K562 (cell line): ENCODE results near the gene ANK2. TPM values are rescaled to one million over a fixed set of nuclear protein-coding genes. Genes with fewer than 3 reads are reported as not detected.

Experiments
- ATAC-seq: fragments of 200-7000 bp; cut with Tn5 transposase; 3 replicates; pipeline ENCODE4 v1.9.1; 2020; ENCODE audit warnings: moderate library complexity
- BruUV-seq: library from RNA; stranded (reverse); fragments of 400-500 nt; replicated peaks from 2 replicates; lab custom pipeline; 2021; lab: Mats Ljungman, UMichigan
- CTCF ChIA-PET: fragments of 300-600 bp; formaldehyde crosslinking; extraction: SDS; loops from one replicate; lab custom pipeline; 2021; ENCODE audit warnings: low intra/inter-chr PET ratio; lab: Yijun Ruan, JAX
- POLR2A ChIA-PET: fragments of 300-600, 350-650 bp; sonication (Branson Sonifier 250); formaldehyde crosslinking; extraction: SDS; loops from one replicate; lab custom pipeline; 2021; ENCODE audit warnings: antibody characterized with exemption, inconsistent platforms; lab: Yijun Ruan, JAX
- DNase-seq, 4 experiments: peaks; one replicate each; pipeline versions ENCODE4 v3.0.0 to v3.0.0-alpha.2; 2011 to 2018; ENCODE audit warnings: low spot score in 3 of 4, mixed read lengths in 3 of 4; ENCODE audit errors: extremely low read depth in 1 of 4
- FAIRE-seq: peaks from 2 replicates; lab custom pipeline; 2011; peaks lifted over from hg19 to GRCh38; lab: Jason Lieb, UNC
- H2AFZ ChIP-seq: 2 replicates; pipeline ENCODE4 v1.6.0; 2011; ENCODE audit warnings: low read depth, low read length, control low read depth, inconsistent platforms
- H3K27ac ChIP-seq: fragments of 200-600 bp; 3 replicates; pipeline ENCODE4 v1.8.0; 2011; ENCODE audit warnings: low read depth, mild to moderate bottlenecking, control low read depth, inconsistent platforms, low read length, moderate library complexity, mixed read lengths; ENCODE audit errors: extremely low read depth
- H3K27me3 ChIP-seq, 2 experiments: fragments of 300-600 bp in 1 of 2; 2 replicates in 1 of 2; 3 replicates in 1 of 2; pipeline versions ENCODE4 v1.6.0 to v1.8.0; 2011; ENCODE audit warnings: inconsistent platforms in 2 of 2, low read length in 2 of 2, mild to moderate bottlenecking in 1 of 2, mixed read lengths in 1 of 2, moderate library complexity in 1 of 2; ENCODE audit not compliant: control insufficient read depth in 2 of 2, insufficient read depth in 2 of 2
- H3K36me3 ChIP-seq: fragments of 300-600 bp; 3 replicates; pipeline ENCODE4 v1.8.0; 2011; ENCODE audit warnings: mild to moderate bottlenecking, low read length, inconsistent platforms; ENCODE audit not compliant: control insufficient read depth, insufficient read depth
- H3K4me1 ChIP-seq, 2 experiments: fragments of 200-600 bp in 1 of 2; replicated peaks in 1 of 2; 2 replicates in 1 of 2; 3 replicates in 1 of 2; pipeline versions ENCODE4 v1.5.1 to v1.8.0; 2011; ENCODE audit warnings: inconsistent platforms in 2 of 2, low read length in 2 of 2, mild to moderate bottlenecking in 1 of 2, mixed read lengths in 1 of 2, moderate library complexity in 1 of 2; ENCODE audit not compliant: control insufficient read depth in 2 of 2, insufficient read depth in 2 of 2
- H3K4me2 ChIP-seq: 2 replicates; pipeline ENCODE4 v1.6.1; 2011; ENCODE audit warnings: low read length, control low read depth, inconsistent platforms, mixed read lengths; ENCODE audit not compliant: insufficient read depth
- H3K4me3 ChIP-seq: fragments of 200-600 bp; sonication (generic), shearing (Covaris generic); 2 replicates; pipeline ENCODE4 v1.5.1; 2016; ENCODE audit warnings: control low read depth, inconsistent platforms
- H3K79me2 ChIP-seq: fragments of 200-600 bp; 3 replicates; pipeline ENCODE4 v1.8.0; 2011; ENCODE audit warnings: low read length, inconsistent platforms; ENCODE audit not compliant: control insufficient read depth, insufficient read depth
- H3K9ac ChIP-seq, 2 experiments: 2 replicates each; pipeline versions ENCODE4 v1.6.0 to v1.6.1; 2011; ENCODE audit warnings: low read depth in 2 of 2, low read length in 2 of 2, control low read depth in 1 of 2, inconsistent platforms in 1 of 2, mild to moderate bottlenecking in 1 of 2, mixed read lengths in 1 of 2; ENCODE audit not compliant: insufficient read depth in 1 of 2
- H3K9me1 ChIP-seq: one replicate; pipeline ENCODE4 v1.6.0; 2011; ENCODE audit warnings: inconsistent platforms, mild to moderate bottlenecking, low read length, moderate library complexity; ENCODE audit not compliant: control insufficient read depth, insufficient read depth
- H3K9me3 ChIP-seq: replicated peaks from 2 replicates; pipeline ENCODE4 v1.5.1; 2011; ENCODE audit warnings: low read depth, low read length, inconsistent platforms; ENCODE audit not compliant: control insufficient read depth, insufficient read depth
- H4K20me1 ChIP-seq: replicated peaks from 2 replicates; pipeline ENCODE4 v1.6.1; 2011; ENCODE audit warnings: low read length, inconsistent platforms, mixed read lengths; ENCODE audit not compliant: control insufficient read depth, insufficient read depth
- GABPB2 ChIP-seq: fragments of 250-450 bp; sonication (Bioruptor Pico); conservative IDR thresholded peaks from 2 replicates; pipeline ENCODE4 v1.5.1; 2021; ENCODE audit warnings: mild to moderate bottlenecking
- GTF3C2 ChIP-seq: IDR thresholded peaks from 3 replicates; pipeline ENCODE4 v1.6.1; 2011; ENCODE audit warnings: borderline replicate concordance, mild to moderate bottlenecking, moderate library complexity; ENCODE audit not compliant: insufficient read length; ENCODE audit errors: extremely low read depth
- MCM2 ChIP-seq: fragments of 450-650 bp; IDR thresholded peaks from 2 replicates; pipeline ENCODE4 v1.6.1; 2017; ENCODE audit warnings: low read depth, mild to moderate bottlenecking
- MECOM ChIP-seq: fragments of 250-450 bp; sonication (Bioruptor Pico); IDR thresholded peaks from 2 replicates; pipeline ENCODE4 v1.8.0; 2022; ENCODE audit warnings: inconsistent platforms
- SMAD3 ChIP-seq: fragments of 450-650 bp; formaldehyde crosslinking; conservative IDR thresholded peaks from 2 replicates; pipeline ENCODE4 v1.4.0; 2020; ENCODE audit warnings: mild to moderate bottlenecking
- ZBTB7A ChIP-seq: IDR thresholded peaks from 2 replicates; pipeline ENCODE4 v1.6.1; 2011; ENCODE audit warnings: low read depth, mild to moderate bottlenecking, low read length, moderate library complexity, borderline replicate concordance; ENCODE audit not compliant: control insufficient read depth
- ZNF133 ChIP-seq: fragments of 250-450 bp; sonication (Bioruptor Pico); IDR thresholded peaks from 2 replicates; pipeline ENCODE4 v1.4.0; 2020; ENCODE audit warnings: mild to moderate bottlenecking
- ZNF518B ChIP-seq: fragments of 250-450 bp; sonication (Bioruptor Pico); IDR thresholded peaks from 2 replicates; pipeline ENCODE4 v1.5.0; 2021; ENCODE audit warnings: mild to moderate bottlenecking, moderate library complexity
- WGBS: fragments of 100-300 bp; shearing (Covaris generic); methylation state at CpG from one replicate; pipeline ENCODE4 v1.1.6; 2016; ENCODE audit warnings: low coverage, mixed read lengths; ENCODE audit not compliant: insufficient coverage; ENCODE audit errors: missing lambda C conversion rate; 5-methylcytosine and 5-hydroxymethylcytosine counted together
- in situ Hi-C: fragments of 300-500 bp; cut with MboI; formaldehyde crosslinking; loops from 4 replicates; pipeline ENCODE4 v1.15.0; 2018; ENCODE audit warnings: inconsistent platforms, mixed read lengths
- intact Hi-C: fragments of 100-400 bp; cut with micrococcal nuclease; formaldehyde crosslinking; loops from 2 replicates; pipeline ENCODE4 v1.14.2; 2022
- polyA plus RNA-seq, 8 experiments: library from polyadenylated mRNA; depleted of rRNA in 4 of 8; stranded (reverse) in 5 of 8; unstranded in 3 of 8; fragments of >200 nt; fragmentation: Nextera tagmentation in 2 of 8; fragmentation: Illumina TruSeq in 1 of 8; extraction: Ambion mirVana in 2 of 8; extraction: Trizol in 1 of 8; gene quantifications; 2 replicates each; pipeline versions ENCODE4 v1.2.1 to v1.2.3, GENCODE V29; 2011 to 2014; ENCODE audit warnings: inconsistent platforms in 1 of 8, missing spikeins in 1 of 8
- total RNA-seq, 7 experiments: library from RNA; depleted of rRNA in 6 of 7; stranded (reverse); fragments of >200 nt in 6 of 7; fragmentation: Illumina TruSeq in 2 of 7; extraction: Trizol in 2 of 7; gene quantifications; 2 replicates each; pipeline versions ENCODE4 v1.2.1 to v1.2.3, GENCODE V29; 2011 to 2021; ENCODE audit warnings: low replicate concordance in 1 of 7
- TF ChIP-seq, protein P1 (sequence below), 3 experiments: fragments of 200-800 bp in 1 of 3; fragments of 250-450 bp in 1 of 3; fragments of 450-650 bp in 1 of 3; sonication (Bioruptor Pico) in 1 of 3; sonication (Bioruptor generic) in 1 of 3; formaldehyde crosslinking in 1 of 3; IDR thresholded peaks; 2 replicates each; pipeline versions ENCODE4 v1.6.1 to v1.8.0; 2016 to 2022; ENCODE audit warnings: mild to moderate bottlenecking in 2 of 3, missing genetic modification characterization in 2 of 3, missing compliant biosample characterization in 1 of 3, moderate library complexity in 1 of 3
- TF ChIP-seq, protein P2 (sequence below): fragments of 450-650 bp; IDR thresholded peaks from 2 replicates; pipeline ENCODE4 v1.6.1; 2016; ENCODE audit warnings: missing biosample characterization, missing genetic modification characterization

ANK2 gene
- total and polyA plus RNA-seq, 9 of the 15 experiments (the other 6 are each of a cell fraction or from before 2014, with no cell fraction given), result 0.07 to 0.24 TPM; not detected in 7

DNA sequence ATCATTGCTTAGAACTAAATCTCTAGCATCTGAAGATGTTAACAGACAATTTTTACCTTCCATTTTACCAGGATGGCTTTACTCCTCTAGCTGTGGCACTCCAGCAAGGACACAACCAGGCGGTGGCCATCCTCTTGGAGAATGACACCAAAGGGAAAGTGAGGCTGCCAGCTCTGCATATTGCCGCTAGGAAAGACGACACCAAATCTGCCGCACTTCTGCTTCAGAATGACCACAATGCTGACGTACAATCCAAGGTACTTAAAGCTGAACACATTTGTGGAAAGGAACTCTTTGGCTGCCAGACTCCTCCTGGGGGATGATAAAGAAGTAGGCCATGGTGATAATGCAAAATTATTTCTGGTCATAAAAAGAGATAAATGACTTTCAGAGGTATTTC lies 187.5 kb downstream of the ANK2 start:
- H4K20me1 ChIP-seq, result no peaks in the 10 kb centered on the region
- no peaks in the 10 kb centered on the region for H3K27me3 ChIP-seq
- intact Hi-C loops (no loop called here), in situ Hi-C loops (no loop called here)
- CTCF ChIA-PET, result no interaction called here
- no peaks in the 10 kb centered on the region for H3K9me3 ChIP-seq
- no peaks in the 10 kb centered on the region for H3K4me1 ChIP-seq
- H3K79me2 ChIP-seq, result no peaks in the 10 kb centered on the region
- no peak overlapping the region for H3K4me3 ChIP-seq
- WGBS, result 0% methylated on average over 5 of the region's 5 CpGs
- POLR2A ChIA-PET, result no interaction called here
- no peak overlapping the region for H2AFZ ChIP-seq
- no peak overlapping the region for H3K27ac ChIP-seq
- FAIRE-seq (no peak), ATAC-seq (no peak), DNase-seq (no peak)
- no peak overlapping the region for H3K9ac ChIP-seq
- H3K36me3 ChIP-seq, result no peaks in the 10 kb centered on the region
- H3K4me2 ChIP-seq, result no peak overlapping the region
- no peaks in the 10 kb centered on the region for H3K9me1 ChIP-seq
- BruUV-seq, result no TSS peak
- TF ChIP-seq, protein P1, sequence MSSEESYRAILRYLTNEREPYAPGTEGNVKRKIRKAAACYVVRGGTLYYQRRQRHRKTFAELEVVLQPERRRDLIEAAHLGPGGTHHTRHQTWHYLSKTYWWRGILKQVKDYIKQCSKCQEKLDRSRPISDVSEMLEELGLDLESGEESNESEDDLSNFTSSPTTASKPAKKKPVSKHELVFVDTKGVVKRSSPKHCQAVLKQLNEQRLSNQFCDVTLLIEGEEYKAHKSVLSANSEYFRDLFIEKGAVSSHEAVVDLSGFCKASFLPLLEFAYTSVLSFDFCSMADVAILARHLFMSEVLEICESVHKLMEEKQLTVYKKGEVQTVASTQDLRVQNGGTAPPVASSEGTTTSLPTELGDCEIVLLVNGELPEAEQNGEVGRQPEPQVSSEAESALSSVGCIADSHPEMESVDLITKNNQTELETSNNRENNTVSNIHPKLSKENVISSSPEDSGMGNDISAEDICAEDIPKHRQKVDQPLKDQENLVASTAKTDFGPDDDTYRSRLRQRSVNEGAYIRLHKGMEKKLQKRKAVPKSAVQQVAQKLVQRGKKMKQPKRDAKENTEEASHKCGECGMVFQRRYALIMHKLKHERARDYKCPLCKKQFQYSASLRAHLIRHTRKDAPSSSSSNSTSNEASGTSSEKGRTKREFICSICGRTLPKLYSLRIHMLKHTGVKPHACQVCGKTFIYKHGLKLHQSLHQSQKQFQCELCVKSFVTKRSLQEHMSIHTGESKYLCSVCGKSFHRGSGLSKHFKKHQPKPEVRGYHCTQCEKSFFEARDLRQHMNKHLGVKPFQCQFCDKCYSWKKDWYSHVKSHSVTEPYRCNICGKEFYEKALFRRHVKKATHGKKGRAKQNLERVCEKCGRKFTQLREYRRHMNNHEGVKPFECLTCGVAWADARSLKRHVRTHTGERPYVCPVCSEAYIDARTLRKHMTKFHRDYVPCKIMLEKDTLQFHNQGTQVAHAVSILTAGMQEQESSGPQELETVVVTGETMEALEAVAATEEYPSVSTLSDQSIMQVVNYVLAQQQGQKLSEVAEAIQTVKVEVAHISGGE (CRISPR knock-in tag; IDR thresholded peaks at IDR 0.05), result no peak
- TF ChIP-seq MECOM, result no peak
- no peak for TF ChIP-seq ZNF133 (CRISPR knock-in tag)
- TF ChIP-seq GABPB2 (CRISPR knock-in tag), result no peak
- TF ChIP-seq, protein P2, sequence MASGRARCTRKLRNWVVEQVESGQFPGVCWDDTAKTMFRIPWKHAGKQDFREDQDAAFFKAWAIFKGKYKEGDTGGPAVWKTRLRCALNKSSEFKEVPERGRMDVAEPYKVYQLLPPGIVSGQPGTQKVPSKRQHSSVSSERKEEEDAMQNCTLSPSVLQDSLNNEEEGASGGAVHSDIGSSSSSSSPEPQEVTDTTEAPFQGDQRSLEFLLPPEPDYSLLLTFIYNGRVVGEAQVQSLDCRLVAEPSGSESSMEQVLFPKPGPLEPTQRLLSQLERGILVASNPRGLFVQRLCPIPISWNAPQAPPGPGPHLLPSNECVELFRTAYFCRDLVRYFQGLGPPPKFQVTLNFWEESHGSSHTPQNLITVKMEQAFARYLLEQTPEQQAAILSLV (tag), result no peak
- TF ChIP-seq ZBTB7A, result no peak
- TF ChIP-seq ZNF518B, result no peak
- TF ChIP-seq SMAD3 (CRISPR knock-in tag), result no peak
- TF ChIP-seq MCM2, result no peak
- no peak for TF ChIP-seq GTF3C2
